Spleen (tissue), 7 donors: ENCODE measurements around the gene ADGRV1.

Source experiments
- POLR2A ChIP-seq, 3 donors: fragments of 450-650 bp; IDR thresholded peaks; one replicate each; pipeline ENCODE4 v1.5.1; 2017; ENCODE audit warnings: antibody characterized with exemption in 3 of 3, mild to moderate bottlenecking in 1 of 3
- POLR2AphosphoS5 ChIP-seq, 3 donors: sonication (generic); formaldehyde crosslinking; IDR thresholded peaks; one replicate each; pipeline ENCODE4 v1.5.1; 2017; ENCODE audit warnings: antibody characterized with exemption in 3 of 3
- TF ChIP-seq, protein P1 (sequence below), 11 experiments: fragments of 200-600 bp in 7 of 11; fragments of 450-650 bp in 4 of 11; sonication (generic) in 4 of 11; IDR thresholded peaks in 8 of 11; conservative IDR thresholded peaks in 3 of 11; 1 replicate in 7 of 11; 2 replicates in 4 of 11; pipeline versions ENCODE4 v1.4.0 to v1.8.0; 2016 to 2021; ENCODE audit warnings: antibody characterized with exemption in 11 of 11, inconsistent platforms in 4 of 11, mild to moderate bottlenecking in 1 of 11
- donor health status: DM: no; HTN: no; CAD: no; lungs with moderate emphysema.
- donor health status: DM: no; HTN: no; CAD: no.
- donor health status: DM: no; HTN: no; CAD: no.

DNA sequence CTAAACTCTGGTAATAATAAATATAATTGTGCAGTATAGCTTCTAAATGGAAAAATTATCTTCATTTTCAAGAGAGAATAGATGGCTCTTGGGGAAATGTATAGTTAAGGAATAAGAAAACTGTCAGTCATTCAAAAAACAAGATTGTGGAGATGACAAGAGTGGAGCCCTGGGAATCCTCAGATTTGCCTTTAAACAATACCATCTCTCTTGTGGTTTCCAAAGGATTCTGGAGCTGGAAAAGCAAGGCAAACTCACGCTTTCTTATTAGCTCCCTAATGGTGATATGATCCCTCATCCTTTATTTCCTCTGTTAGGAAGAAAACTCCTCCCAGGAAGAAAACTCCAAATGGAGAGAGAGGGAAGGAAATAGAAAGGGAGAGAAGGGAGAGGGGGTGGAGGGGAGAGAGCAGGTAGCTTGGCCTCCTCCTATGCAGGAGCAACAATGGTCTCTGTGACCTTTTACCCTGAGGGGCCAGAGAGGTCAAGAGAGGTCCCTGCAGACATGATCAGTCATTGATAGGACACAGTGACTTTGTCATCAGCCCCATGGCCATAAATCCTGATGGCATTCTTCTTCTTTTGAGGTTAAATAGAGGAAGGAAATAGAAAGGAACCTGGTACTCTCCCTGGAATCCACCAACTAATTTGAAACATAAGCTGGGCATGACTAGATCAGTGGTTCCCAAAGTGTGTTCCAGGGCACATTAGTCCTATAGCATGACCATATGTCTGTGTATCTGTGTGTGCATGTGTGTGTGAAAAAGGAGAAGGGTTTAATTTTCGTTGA lies 512.4 kb downstream of the ADGRV1 start:
- TF ChIP-seq POLR2A (IDR thresholded peaks at IDR 0.05) (no peak), POLR2AphosphoS5 (IDR thresholded peaks at IDR 0.05) (no peak)
- TF ChIP-seq, protein P1, sequence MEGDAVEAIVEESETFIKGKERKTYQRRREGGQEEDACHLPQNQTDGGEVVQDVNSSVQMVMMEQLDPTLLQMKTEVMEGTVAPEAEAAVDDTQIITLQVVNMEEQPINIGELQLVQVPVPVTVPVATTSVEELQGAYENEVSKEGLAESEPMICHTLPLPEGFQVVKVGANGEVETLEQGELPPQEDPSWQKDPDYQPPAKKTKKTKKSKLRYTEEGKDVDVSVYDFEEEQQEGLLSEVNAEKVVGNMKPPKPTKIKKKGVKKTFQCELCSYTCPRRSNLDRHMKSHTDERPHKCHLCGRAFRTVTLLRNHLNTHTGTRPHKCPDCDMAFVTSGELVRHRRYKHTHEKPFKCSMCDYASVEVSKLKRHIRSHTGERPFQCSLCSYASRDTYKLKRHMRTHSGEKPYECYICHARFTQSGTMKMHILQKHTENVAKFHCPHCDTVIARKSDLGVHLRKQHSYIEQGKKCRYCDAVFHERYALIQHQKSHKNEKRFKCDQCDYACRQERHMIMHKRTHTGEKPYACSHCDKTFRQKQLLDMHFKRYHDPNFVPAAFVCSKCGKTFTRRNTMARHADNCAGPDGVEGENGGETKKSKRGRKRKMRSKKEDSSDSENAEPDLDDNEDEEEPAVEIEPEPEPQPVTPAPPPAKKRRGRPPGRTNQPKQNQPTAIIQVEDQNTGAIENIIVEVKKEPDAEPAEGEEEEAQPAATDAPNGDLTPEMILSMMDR (IDR thresholded peaks at IDR 0.05 in 8 of 11, conservative IDR thresholded peaks at IDR 0.05 in 3 of 11), result no peak
